ENCODE results near the gene ACADVL.
A peak's percentile ranks its signal among the peaks of the same experiment; 100 is the strongest.

- peak; percentile 54; the same call in 1 of the 2 replicates for TF ChIP-seq EZH2phosphoT487 (IDR thresholded peaks at IDR 0.05; ENCODE audit: borderline replicate concordance, low read length)
- no peak for TF ChIP-seq CTCF (IDR thresholded peaks at IDR 0.05; ENCODE audit: low read depth, low read length, poor library complexity, severe bottlenecking)
Observed at GRCh38 chr17:7261379-7262191, 41.8 kb downstream of the ACADVL start.

Measured in DOHH2 (cell line).